Kidney glomerular epithelial cell (primary cell): ENCODE data around the gene RPL27.
"Not testable (repeated sequence)": the region's sequence is repeated elsewhere in the genome, so short reads cannot be mapped to it uniquely, and the experiment has no call there.

Experiments used
- DNase-seq: peaks from one replicate; lab custom pipeline; 2025; lab: John Stamatoyannopoulos, UW

Gene RPL27

GRCh38 chr17:42997984-42998938, at the start of gene RPL27:
Gene RPL27, plus strand, starts transcription at chr17:42998419. Its CDS starts 332 bp downstream, at chr17:42998751.
- DNase-seq, result peak; percentile 100

- no peak for DNase-seq
Measured at GRCh38 chr17:42950044-42950783, 48.0 kb upstream of the RPL27 start.

- no peak for DNase-seq
Measured at GRCh38 chr17:42953669-42954068, 44.5 kb upstream of the RPL27 start.

GRCh38 chr17:42964161-42964932, 33.9 kb upstream of the RPL27 start, which contains the start of gene AARSD1:
Gene AARSD1, minus strand, starts transcription at chr17:42964454. Its CDS starts 14 bp downstream, at chr17:42964440.
- DNase-seq, result peak; percentile 85

- DNase-seq, result no peak
Measured at GRCh38 chr17:42967925-42968324, 30.3 kb upstream of the RPL27 start.

GRCh38 chr17:42969001-42969581, 29.1 kb upstream of the RPL27 start:
- peak; percentile 35 for DNase-seq

- no peak for DNase-seq
Measured at GRCh38 chr17:42971589-42971988, 26.6 kb upstream of the RPL27 start.

- DNase-seq, result not testable (repeated sequence)
Measured at GRCh38 chr17:42973323-42973722, 24.9 kb upstream of the RPL27 start.

GRCh38 chr17:42975265-42975664, 23.0 kb upstream of the RPL27 start:
- DNase-seq, result no peak

GRCh38 chr17:42975701-42976100, 22.5 kb upstream of the RPL27 start:
- not testable (repeated sequence) for DNase-seq

- no peak for DNase-seq
Measured at GRCh38 chr17:42979511-42980273, 18.5 kb upstream of the RPL27 start, which contains the start of gene PTGES3L. Gene PTGES3L, minus strand, starts transcription at chr17:42980080. Its CDS starts 27 bp downstream, at chr17:42980053.

GRCh38 chr17:42980274-42980765, 17.9 kb upstream of the RPL27 start, which contains the start of gene RUNDC1:
Gene RUNDC1, plus strand, starts transcription at chr17:42980565. Its CDS starts 12 bp downstream, at chr17:42980577.
- peak; percentile 77 for DNase-seq

GRCh38 chr17:42980766-42981397, 17.3 kb upstream of the RPL27 start:
- DNase-seq, result peak; percentile 44

- DNase-seq, result no peak
Measured at GRCh38 chr17:42982266-42982665, 16.0 kb upstream of the RPL27 start.

GRCh38 chr17:42985225-42985624, 13.0 kb upstream of the RPL27 start:
- no peak for DNase-seq

GRCh38 chr17:42989141-42989540, 9.1 kb upstream of the RPL27 start:
- DNase-seq, result peak; percentile 22

- DNase-seq, result peak; percentile 18
Measured at GRCh38 chr17:42989726-42990652, 8.2 kb upstream of the RPL27 start.

GRCh38 chr17:42991471-42991870, 6.7 kb upstream of the RPL27 start:
- no peak for DNase-seq

- DNase-seq, result no peak
Measured at GRCh38 chr17:42992872-42993271, 5.3 kb upstream of the RPL27 start.
